ENCODE data around the gene SNX13.
"Not testable (repeated sequence)": the region's sequence is repeated elsewhere in the genome, so short reads cannot be mapped to it uniquely, and the experiment has no call there.

The SNX13 gene

DNA sequence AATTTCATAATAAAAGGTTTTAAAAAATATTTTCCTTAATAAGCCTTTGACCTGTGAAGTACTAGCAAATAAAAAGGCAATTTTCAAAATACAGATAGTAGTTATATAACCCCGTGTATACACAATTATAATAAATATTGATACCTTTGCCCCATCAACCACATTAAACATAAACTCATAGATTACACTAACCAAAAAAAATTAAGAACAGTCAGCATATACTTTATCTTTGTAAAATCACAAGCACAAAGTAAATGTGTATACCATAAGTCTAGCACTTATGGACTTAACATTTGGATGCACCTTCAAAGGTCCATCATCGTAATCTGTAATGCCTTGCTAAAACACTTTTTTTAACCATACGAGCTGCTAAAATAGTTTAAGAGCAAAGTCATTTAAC is 123.4 kb downstream of the SNX13 start:
- no peak overlapping the region for H3K27ac ChIP-seq (replicated peaks)
- H3K4me3 ChIP-seq (replicated peaks; ENCODE audit: insufficient read depth, low read length), result no peak overlapping the region
- TF ChIP-seq GABPA (IDR thresholded peaks at IDR 0.05; ENCODE audit: low read depth) (no peak), POLR2AphosphoS5 (IDR thresholded peaks at IDR 0.05; ENCODE audit: low read depth) (no peak), SPI1 (IDR thresholded peaks at IDR 0.05; ENCODE audit: borderline replicate concordance, low read depth) (no peak)
- TF ChIP-seq, protein P1, sequence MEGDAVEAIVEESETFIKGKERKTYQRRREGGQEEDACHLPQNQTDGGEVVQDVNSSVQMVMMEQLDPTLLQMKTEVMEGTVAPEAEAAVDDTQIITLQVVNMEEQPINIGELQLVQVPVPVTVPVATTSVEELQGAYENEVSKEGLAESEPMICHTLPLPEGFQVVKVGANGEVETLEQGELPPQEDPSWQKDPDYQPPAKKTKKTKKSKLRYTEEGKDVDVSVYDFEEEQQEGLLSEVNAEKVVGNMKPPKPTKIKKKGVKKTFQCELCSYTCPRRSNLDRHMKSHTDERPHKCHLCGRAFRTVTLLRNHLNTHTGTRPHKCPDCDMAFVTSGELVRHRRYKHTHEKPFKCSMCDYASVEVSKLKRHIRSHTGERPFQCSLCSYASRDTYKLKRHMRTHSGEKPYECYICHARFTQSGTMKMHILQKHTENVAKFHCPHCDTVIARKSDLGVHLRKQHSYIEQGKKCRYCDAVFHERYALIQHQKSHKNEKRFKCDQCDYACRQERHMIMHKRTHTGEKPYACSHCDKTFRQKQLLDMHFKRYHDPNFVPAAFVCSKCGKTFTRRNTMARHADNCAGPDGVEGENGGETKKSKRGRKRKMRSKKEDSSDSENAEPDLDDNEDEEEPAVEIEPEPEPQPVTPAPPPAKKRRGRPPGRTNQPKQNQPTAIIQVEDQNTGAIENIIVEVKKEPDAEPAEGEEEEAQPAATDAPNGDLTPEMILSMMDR (IDR thresholded peaks at IDR 0.05; ENCODE audit: insufficient read depth, low read length), result no peak
- TF ChIP-seq, protein P2, sequence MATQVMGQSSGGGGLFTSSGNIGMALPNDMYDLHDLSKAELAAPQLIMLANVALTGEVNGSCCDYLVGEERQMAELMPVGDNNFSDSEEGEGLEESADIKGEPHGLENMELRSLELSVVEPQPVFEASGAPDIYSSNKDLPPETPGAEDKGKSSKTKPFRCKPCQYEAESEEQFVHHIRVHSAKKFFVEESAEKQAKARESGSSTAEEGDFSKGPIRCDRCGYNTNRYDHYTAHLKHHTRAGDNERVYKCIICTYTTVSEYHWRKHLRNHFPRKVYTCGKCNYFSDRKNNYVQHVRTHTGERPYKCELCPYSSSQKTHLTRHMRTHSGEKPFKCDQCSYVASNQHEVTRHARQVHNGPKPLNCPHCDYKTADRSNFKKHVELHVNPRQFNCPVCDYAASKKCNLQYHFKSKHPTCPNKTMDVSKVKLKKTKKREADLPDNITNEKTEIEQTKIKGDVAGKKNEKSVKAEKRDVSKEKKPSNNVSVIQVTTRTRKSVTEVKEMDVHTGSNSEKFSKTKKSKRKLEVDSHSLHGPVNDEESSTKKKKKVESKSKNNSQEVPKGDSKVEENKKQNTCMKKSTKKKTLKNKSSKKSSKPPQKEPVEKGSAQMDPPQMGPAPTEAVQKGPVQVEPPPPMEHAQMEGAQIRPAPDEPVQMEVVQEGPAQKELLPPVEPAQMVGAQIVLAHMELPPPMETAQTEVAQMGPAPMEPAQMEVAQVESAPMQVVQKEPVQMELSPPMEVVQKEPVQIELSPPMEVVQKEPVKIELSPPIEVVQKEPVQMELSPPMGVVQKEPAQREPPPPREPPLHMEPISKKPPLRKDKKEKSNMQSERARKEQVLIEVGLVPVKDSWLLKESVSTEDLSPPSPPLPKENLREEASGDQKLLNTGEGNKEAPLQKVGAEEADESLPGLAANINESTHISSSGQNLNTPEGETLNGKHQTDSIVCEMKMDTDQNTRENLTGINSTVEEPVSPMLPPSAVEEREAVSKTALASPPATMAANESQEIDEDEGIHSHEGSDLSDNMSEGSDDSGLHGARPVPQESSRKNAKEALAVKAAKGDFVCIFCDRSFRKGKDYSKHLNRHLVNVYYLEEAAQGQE (IDR thresholded peaks at IDR 0.05; ENCODE audit: insufficient replicate concordance, low read depth), result no peak
- H3K27me3 ChIP-seq (ENCODE audit: insufficient read depth, poor library complexity, severe bottlenecking), result no peaks in the 10 kb centered on the region
- DNase-seq (ENCODE audit: low read depth in 1 of 2, low spot score in 1 of 2), result no peak

DNA sequence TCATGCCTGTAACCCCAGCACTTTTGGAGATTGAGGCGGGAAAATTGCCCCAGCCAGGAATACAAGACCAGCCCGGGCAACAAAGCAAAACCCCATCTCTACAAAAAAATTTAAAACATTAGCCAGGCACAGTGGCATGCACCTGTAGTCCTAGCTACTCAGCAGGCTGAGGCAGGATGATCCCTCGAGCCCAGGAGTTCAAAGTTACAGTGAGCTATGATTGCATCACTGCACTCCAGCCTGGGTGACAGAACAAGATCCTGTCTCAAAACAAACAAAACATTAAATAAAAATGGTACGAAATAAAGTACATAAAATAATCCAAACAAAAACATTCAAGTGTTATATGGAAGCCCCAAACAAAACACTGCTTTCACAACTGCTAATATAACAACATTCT is 125.0 kb downstream of the SNX13 start:
- Histone ChIP-seq H3K4me3 (replicated peaks; ENCODE audit: insufficient read depth, low read length) (no peak overlapping the region), H3K27ac (replicated peaks) (no peak overlapping the region), H3K27me3 (ENCODE audit: insufficient read depth, poor library complexity, severe bottlenecking) (no peaks in the 10 kb centered on the region)
- TF ChIP-seq, protein P2 (IDR thresholded peaks at IDR 0.05; ENCODE audit: insufficient replicate concordance, low read depth), result no peak
- no peak for TF ChIP-seq POLR2AphosphoS5 (IDR thresholded peaks at IDR 0.05; ENCODE audit: low read depth)
- TF ChIP-seq GABPA (IDR thresholded peaks at IDR 0.05; ENCODE audit: low read depth), result no peak
- TF ChIP-seq SPI1 (IDR thresholded peaks at IDR 0.05; ENCODE audit: borderline replicate concordance, low read depth), result no peak
- TF ChIP-seq, protein P1 (IDR thresholded peaks at IDR 0.05; ENCODE audit: insufficient read depth, low read length), result no peak
- no peak for DNase-seq (ENCODE audit: low read depth in 1 of 2, low spot score in 1 of 2)

DNA sequence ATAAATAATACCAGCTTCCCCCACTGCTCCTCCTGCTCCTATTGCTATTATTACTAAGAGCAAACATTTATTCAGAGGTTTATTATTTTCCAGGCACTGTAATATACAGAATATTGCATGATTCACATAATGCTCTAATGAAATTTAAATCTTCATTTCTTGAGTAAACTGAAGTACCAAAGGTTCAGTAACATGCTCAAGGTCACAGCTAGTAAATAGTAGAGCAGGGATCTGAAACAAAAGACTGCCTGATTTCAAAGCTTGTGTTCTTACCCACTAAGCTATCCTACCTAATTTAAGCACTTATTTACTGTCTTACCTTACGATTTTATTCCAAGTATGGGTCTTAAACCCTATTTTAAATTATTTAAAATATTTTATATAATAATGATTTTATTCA is 126.2 kb downstream of the SNX13 start:
- no peak for DNase-seq (ENCODE audit: low read depth in 1 of 2, low spot score in 1 of 2)
- Histone ChIP-seq H3K4me3 (replicated peaks; ENCODE audit: insufficient read depth, low read length) (no peak overlapping the region), H3K27me3 (ENCODE audit: insufficient read depth, poor library complexity, severe bottlenecking) (no peaks in the 10 kb centered on the region), H3K27ac (replicated peaks) (no peak overlapping the region)
- TF ChIP-seq, protein P2 (IDR thresholded peaks at IDR 0.05; ENCODE audit: insufficient replicate concordance, low read depth), result no peak
- TF ChIP-seq GABPA (IDR thresholded peaks at IDR 0.05; ENCODE audit: low read depth) (no peak), POLR2AphosphoS5 (IDR thresholded peaks at IDR 0.05; ENCODE audit: low read depth) (no peak), SPI1 (IDR thresholded peaks at IDR 0.05; ENCODE audit: borderline replicate concordance, low read depth) (no peak)
- TF ChIP-seq, protein P1 (IDR thresholded peaks at IDR 0.05; ENCODE audit: insufficient read depth, low read length), result no peak

DNA sequence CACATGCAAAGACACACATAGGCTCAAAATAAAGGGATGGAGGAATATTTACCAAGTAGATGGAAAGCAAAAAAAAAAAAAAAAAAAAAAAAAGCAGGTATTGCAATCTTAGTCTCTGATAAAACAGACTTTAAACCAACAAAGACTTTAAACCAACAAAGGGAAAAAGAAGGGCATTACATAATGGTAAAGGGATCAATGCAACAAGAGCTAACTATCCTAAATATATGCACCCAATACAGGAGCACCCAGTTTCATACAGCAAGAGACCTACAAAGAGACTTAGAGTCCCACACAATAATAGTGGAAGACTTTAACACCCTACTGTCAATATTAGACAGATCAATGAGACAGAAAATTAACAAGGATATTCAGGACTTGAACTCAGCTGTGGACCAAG is 131.1 kb downstream of the SNX13 start:
- H3K27ac ChIP-seq (replicated peaks); DNase-seq (ENCODE audit: low read depth in 1 of 2, low spot score in 1 of 2); H3K4me3 ChIP-seq (replicated peaks; ENCODE audit: insufficient read depth, low read length): not testable (repeated sequence)

More for the DNA sequence above, 131.1 kb downstream of the SNX13 start:
- H3K27me3 ChIP-seq (ENCODE audit: insufficient read depth, poor library complexity, severe bottlenecking), result not testable (repeated sequence)

All from HL-60 (cell line).